H7 (cell line): ENCODE measurements around the gene AQP12A. TPM values are rescaled to one million over a fixed set of nuclear protein-coding genes. Genes with fewer than 3 reads are reported as not detected.

Experiments used
- DNase-seq: peaks from one replicate; pipeline ENCODE4 v3.0.0; 2012
- H3K27me3 ChIP-seq: 2 replicates; pipeline ENCODE4 v1.6.0; 2011; ENCODE audit warnings: mild to moderate bottlenecking, low read length; ENCODE audit not compliant: control insufficient read depth, insufficient read depth
- H3K36me3 ChIP-seq: replicated peaks from 2 replicates; pipeline ENCODE4 v1.5.1; 2011; ENCODE audit warnings: low read length; ENCODE audit not compliant: control insufficient read depth, insufficient read depth
- H3K4me3 ChIP-seq: 2 replicates; pipeline ENCODE4 v1.5.1; 2011; ENCODE audit warnings: low read depth, mild to moderate bottlenecking, control low read depth, low read length, moderate library complexity; ENCODE audit not compliant: insufficient read depth
- total RNA-seq: library from RNA; depleted of rRNA; stranded (reverse); fragments of >200 nt; shearing (Covaris generic); gene quantifications from 2 replicates; pipeline ENCODE4 v1.2.3, GENCODE V29; 2014

AQP12A gene
- total RNA-seq, 1 experiment from 2014 or later = not detected

GRCh38 chr2:240716130-240716798, 24.6 kb downstream of the AQP12A start:
- Histone ChIP-seq H3K27me3 (no peaks in the 10 kb centered on the region), H3K4me3 (no peak overlapping the region), H3K36me3 (peaks cover 14% of the 10 kb centered on the region)
- DNase-seq = no peak

- H3K4me3 ChIP-seq = no peak overlapping the region
- no peak for DNase-seq
- H3K36me3 ChIP-seq = peaks cover 19% of the 10 kb centered on the region
- no peaks in the 10 kb centered on the region for H3K27me3 ChIP-seq
Observed at GRCh38 chr2:240717181-240717641, 25.5 kb downstream of the AQP12A start.

- no peaks in the 10 kb centered on the region for H3K27me3 ChIP-seq
- no peak for DNase-seq
- no peak overlapping the region for H3K4me3 ChIP-seq
- peaks cover 23% of the 10 kb centered on the region for H3K36me3 ChIP-seq
Observed at GRCh38 chr2:240717681-240718581, 26.3 kb downstream of the AQP12A start.

GRCh38 chr2:240718896-240719490, 27.3 kb downstream of the AQP12A start:
- H3K4me3 ChIP-seq = no peak overlapping the region
- H3K27me3 ChIP-seq = no peaks in the 10 kb centered on the region
- DNase-seq = no peak
- H3K36me3 ChIP-seq = peaks cover 29% of the 10 kb centered on the region

- DNase-seq = no peak
- no peak overlapping the region for H3K4me3 ChIP-seq
- H3K36me3 ChIP-seq = peaks cover 31% of the 10 kb centered on the region
- no peaks in the 10 kb centered on the region for H3K27me3 ChIP-seq
Observed at GRCh38 chr2:240719676-240720545, 28.2 kb downstream of the AQP12A start.

GRCh38 chr2:240720686-240721595, 29.3 kb downstream of the AQP12A start:
- Histone ChIP-seq H3K36me3 (peaks cover 39% of the 10 kb centered on the region), H3K27me3 (no peaks in the 10 kb centered on the region), H3K4me3 (no peak overlapping the region)
- no peak for DNase-seq

GRCh38 chr2:240721596-240722180, 30.0 kb downstream of the AQP12A start:
- Histone ChIP-seq H3K4me3 (no peak overlapping the region), H3K27me3 (no peaks in the 10 kb centered on the region), H3K36me3 (peaks cover 43% of the 10 kb centered on the region)
- DNase-seq = no peak

GRCh38 chr2:240722376-240722775, 30.7 kb downstream of the AQP12A start:
- DNase-seq = no peak
- no peaks in the 10 kb centered on the region for H3K27me3 ChIP-seq
- H3K36me3 ChIP-seq = peaks cover 43% of the 10 kb centered on the region
- H3K4me3 ChIP-seq = no peak overlapping the region

GRCh38 chr2:240722796-240723735, 31.4 kb downstream of the AQP12A start:
- peaks cover 43% of the 10 kb centered on the region for H3K36me3 ChIP-seq
- DNase-seq = no peak
- no peaks in the 10 kb centered on the region for H3K27me3 ChIP-seq
- H3K4me3 ChIP-seq = no peak overlapping the region

GRCh38 chr2:240723851-240724250, 32.2 kb downstream of the AQP12A start:
- H3K36me3 ChIP-seq = peaks cover 40% of the 10 kb centered on the region
- no peak overlapping the region for H3K4me3 ChIP-seq
- DNase-seq = no peak
- no peaks in the 10 kb centered on the region for H3K27me3 ChIP-seq

- Histone ChIP-seq H3K36me3 (peaks cover 39% of the 10 kb centered on the region), H3K4me3 (no peak overlapping the region), H3K27me3 (no peaks in the 10 kb centered on the region)
- no peak for DNase-seq
Observed at GRCh38 chr2:240724431-240724830, 32.8 kb downstream of the AQP12A start.

- no peaks in the 10 kb centered on the region for H3K27me3 ChIP-seq
- DNase-seq = no peak
- peaks cover 41% of the 10 kb centered on the region for H3K36me3 ChIP-seq
- no peak overlapping the region for H3K4me3 ChIP-seq
Observed at GRCh38 chr2:240725266-240725665, 33.6 kb downstream of the AQP12A start.
